HFF-Myc (cell line): Measurements from ENCODE around the gene RNF10.

Experiments
- DNase-seq: peaks from one replicate; pipeline ENCODE4 v3.0.0-alpha.2; 2011; ENCODE audit warnings: low read depth; ENCODE audit errors: extremely low read depth
- H3K4me3 ChIP-seq: replicated peaks from 2 replicates; pipeline ENCODE4 v1.5.1; 2011; ENCODE audit warnings: low read depth, mild to moderate bottlenecking, control low read depth, low read length
- CTCF ChIP-seq: IDR thresholded peaks from 2 replicates; pipeline ENCODE4 v1.5.1; 2012; ENCODE audit warnings: mild to moderate bottlenecking, low read depth, low read length, control low read depth; ENCODE audit errors: missing control alignments

RNF10 gene

GRCh38 chr12:120584343-120585149, 50.4 kb downstream of the RNF10 start:
- no peak for TF ChIP-seq CTCF
- DNase-seq, result no peak
- H3K4me3 ChIP-seq, result peak overlapping the region; percentile 27

GRCh38 chr12:120586206-120586605, 52.0 kb downstream of the RNF10 start:
- no peak for DNase-seq
- no peak overlapping the region for H3K4me3 ChIP-seq
- no peak for TF ChIP-seq CTCF

GRCh38 chr12:120586860-120587259, 52.7 kb downstream of the RNF10 start:
- no peak for DNase-seq
- no peak for TF ChIP-seq CTCF
- no peak overlapping the region for H3K4me3 ChIP-seq

GRCh38 chr12:120588371-120588770, 54.2 kb downstream of the RNF10 start:
- DNase-seq, result no peak
- H3K4me3 ChIP-seq, result no peak overlapping the region
- TF ChIP-seq CTCF, result no peak

GRCh38 chr12:120588948-120589930, 55.1 kb downstream of the RNF10 start:
- TF ChIP-seq CTCF, result no peak
- H3K4me3 ChIP-seq, result no peak overlapping the region
- no peak for DNase-seq

- DNase-seq, result no peak
- TF ChIP-seq CTCF, result no peak
- no peak overlapping the region for H3K4me3 ChIP-seq
Measured at GRCh38 chr12:120590741-120591407, 56.7 kb downstream of the RNF10 start.
